ENCODE measurements around the gene MRPS7.

MRPS7 gene

GRCh38 chr17:75241143-75241430 is 20.6 kb upstream of the MRPS7 start:
- no peak overlapping the region for H3K27ac Mint-ChIP-seq
- no peak overlapping the region for H3K4me3 Mint-ChIP-seq
- no peak for TF ChIP-seq CTCF (IDR thresholded peaks at IDR 0.05; ENCODE audit: unreplicated experiment in 3 of 3)
- no peaks in the 10 kb centered on the region for H3K27me3 Mint-ChIP-seq (ENCODE audit: low read depth)
- H3K9me3 Mint-ChIP-seq: no peaks in the 10 kb centered on the region
- H3K4me1 Mint-ChIP-seq: no peaks in the 10 kb centered on the region
- peaks cover 57% of the 10 kb centered on the region for H3K36me3 Mint-ChIP-seq (ENCODE audit: low read depth)

- Mint-ChIP-seq H3K27ac (no peak overlapping the region), H3K9me3 (no peaks in the 10 kb centered on the region), H3K36me3 (ENCODE audit: low read depth) (peaks cover 55% of the 10 kb centered on the region), H3K27me3 (ENCODE audit: low read depth) (no peaks in the 10 kb centered on the region), H3K4me3 (no peak overlapping the region), H3K4me1 (no peaks in the 10 kb centered on the region)
- no peak for TF ChIP-seq CTCF (IDR thresholded peaks at IDR 0.05; ENCODE audit: unreplicated experiment in 3 of 3)
Measured at GRCh38 chr17:75241502-75241901, 20.2 kb upstream of the MRPS7 start.

GRCh38 chr17:75241996-75242460 is 19.7 kb upstream of the MRPS7 start:
- Mint-ChIP-seq H3K27ac (no peak overlapping the region), H3K9me3 (no peaks in the 10 kb centered on the region), H3K4me1 (no peaks in the 10 kb centered on the region), H3K4me3 (no peak overlapping the region), H3K36me3 (ENCODE audit: low read depth) (peaks cover 53% of the 10 kb centered on the region), H3K27me3 (ENCODE audit: low read depth) (no peaks in the 10 kb centered on the region)
- no peak for TF ChIP-seq CTCF (IDR thresholded peaks at IDR 0.05; ENCODE audit: unreplicated experiment in 3 of 3)

GRCh38 chr17:75242461-75243042 is 19.1 kb upstream of the MRPS7 start:
- no peak for TF ChIP-seq CTCF (IDR thresholded peaks at IDR 0.05; ENCODE audit: unreplicated experiment in 3 of 3)
- H3K9me3 Mint-ChIP-seq: no peaks in the 10 kb centered on the region

GRCh38 chr17:75244133-75244866 is 17.4 kb upstream of the MRPS7 start:
- H3K9me3 Mint-ChIP-seq: no peaks in the 10 kb centered on the region
- no peak overlapping the region for H3K4me3 Mint-ChIP-seq
- TF ChIP-seq CTCF (IDR thresholded peaks at IDR 0.05; ENCODE audit: unreplicated experiment in 3 of 3): no peak
- H3K27ac Mint-ChIP-seq: no peak overlapping the region
- no peaks in the 10 kb centered on the region for H3K27me3 Mint-ChIP-seq (ENCODE audit: low read depth)
- H3K36me3 Mint-ChIP-seq (ENCODE audit: low read depth): peaks cover 41% of the 10 kb centered on the region
- peaks cover 5% of the 10 kb centered on the region for H3K4me1 Mint-ChIP-seq

More at GRCh38 chr17:75242461-75243042, 19.1 kb upstream of the MRPS7 start:
- Mint-ChIP-seq H3K4me1 (peaks cover under 1% of the 10 kb centered on the region), H3K27ac (no peak overlapping the region), H3K36me3 (ENCODE audit: low read depth) (peaks cover 48% of the 10 kb centered on the region), H3K27me3 (ENCODE audit: low read depth) (no peaks in the 10 kb centered on the region), H3K4me3 (no peak overlapping the region)

GRCh38 chr17:75245011-75245410 is 16.7 kb upstream of the MRPS7 start:
- Mint-ChIP-seq H3K9me3 (no peaks in the 10 kb centered on the region), H3K4me1 (peaks cover 12% of the 10 kb centered on the region), H3K27me3 (ENCODE audit: low read depth) (no peaks in the 10 kb centered on the region), H3K36me3 (ENCODE audit: low read depth) (peaks cover 41% of the 10 kb centered on the region), H3K27ac (no peak overlapping the region), H3K4me3 (no peak overlapping the region)
- TF ChIP-seq CTCF (IDR thresholded peaks at IDR 0.05; ENCODE audit: unreplicated experiment in 3 of 3): no peak

Measured in nephron (organoid).